GM12878 (cell line): Measurements from ENCODE around the gene NME7. TPM values are rescaled to one million over a fixed set of nuclear protein-coding genes. Genes with fewer than 3 reads are reported as not detected.
A peak's percentile ranks its signal among the peaks of the same experiment; 100 is the strongest.

Experiments used
- BRCA1 ChIP-seq: IDR thresholded peaks from 2 replicates; pipeline ENCODE4 v1.6.1; 2011; ENCODE audit warnings: low read depth, low read length, improper control_type of control experiment
- CREM ChIP-seq: IDR thresholded peaks from 2 replicates; pipeline ENCODE4 v1.6.1; 2014; ENCODE audit warnings: antibody characterized with exemption, low read depth
- KAT2A ChIP-seq: conservative IDR thresholded peaks from 2 replicates; pipeline ENCODE4 v1.6.1; 2011; ENCODE audit warnings: low read depth, low read length; ENCODE audit not compliant: control insufficient read depth
- MEF2A ChIP-seq: IDR thresholded peaks from 2 replicates; pipeline ENCODE4 v1.6.1; 2011; ENCODE audit warnings: low read depth, mild to moderate bottlenecking, low read length, moderate library complexity; ENCODE audit not compliant: insufficient read depth
- MYB ChIP-seq: fragments of 150-350 bp; IDR thresholded peaks from 2 replicates; pipeline ENCODE4 v1.6.1; 2014; ENCODE audit warnings: mild to moderate bottlenecking, low read depth, low read length, borderline replicate concordance
- NFIC ChIP-seq: IDR thresholded peaks from 2 replicates; pipeline ENCODE4 v1.6.1; 2012; ENCODE audit warnings: low read depth, mild to moderate bottlenecking, inconsistent platforms, low read length, moderate library complexity
- NFYA ChIP-seq: IDR thresholded peaks from 2 replicates; pipeline ENCODE4 v1.6.1; 2011; ENCODE audit warnings: low read depth, mild to moderate bottlenecking, low read length, improper control_type of control experiment, borderline replicate concordance
- NFYB ChIP-seq: IDR thresholded peaks from 2 replicates; pipeline ENCODE4 v1.6.1; 2011; ENCODE audit warnings: low read depth, mild to moderate bottlenecking, low read length, improper control_type of control experiment, moderate library complexity; ENCODE audit not compliant: insufficient read depth
- POLR2AphosphoS2 ChIP-seq: IDR thresholded peaks from 2 replicates; pipeline ENCODE4 v1.6.1; 2011; ENCODE audit warnings: low read depth, mild to moderate bottlenecking, low read length, improper control_type of control experiment, moderate library complexity
- POU2F2 ChIP-seq: IDR thresholded peaks from 3 replicates; pipeline ENCODE4 v1.6.1; 2011; ENCODE audit warnings: low read depth, mild to moderate bottlenecking, low read length, borderline replicate concordance
- RAD21 ChIP-seq: IDR thresholded peaks from 2 replicates; pipeline ENCODE4 v1.6.1; 2011; ENCODE audit warnings: mild to moderate bottlenecking, low read depth, low read length, moderate library complexity; ENCODE audit not compliant: insufficient read depth
- RB1 ChIP-seq: fragments of 450-650 bp; formaldehyde crosslinking; IDR thresholded peaks from 2 replicates; pipeline ENCODE4 v1.6.1; 2017; ENCODE audit warnings: mild to moderate bottlenecking, borderline replicate concordance
- RBBP5 ChIP-seq: fragments of 200-600 bp; sonication (generic); conservative IDR thresholded peaks from 2 replicates; pipeline ENCODE4 v1.6.1; 2016
- SPI1 ChIP-seq: IDR thresholded peaks from 2 replicates; pipeline ENCODE4 v1.6.1; 2011; ENCODE audit warnings: low read depth, mild to moderate bottlenecking, low read length, moderate library complexity, borderline replicate concordance; ENCODE audit not compliant: insufficient read depth
- TARDBP ChIP-seq: IDR thresholded peaks from 2 replicates; pipeline ENCODE4 v1.6.1; 2016; ENCODE audit warnings: borderline replicate concordance
- WRNIP1 ChIP-seq: IDR thresholded peaks from 2 replicates; pipeline ENCODE4 v1.6.1; 2011; ENCODE audit warnings: low read depth, low read length, improper control_type of control experiment, borderline replicate concordance
- ZBED1 ChIP-seq: IDR thresholded peaks from 2 replicates; pipeline ENCODE4 v1.6.1; 2016; ENCODE audit warnings: borderline replicate concordance
- ZNF384 ChIP-seq: IDR thresholded peaks from 2 replicates; pipeline ENCODE4 v1.6.1; 2012; ENCODE audit warnings: low read depth, mild to moderate bottlenecking, low read length, improper control_type of control experiment, borderline replicate concordance
- ZSCAN29 ChIP-seq: fragments of 450-650 bp; IDR thresholded peaks from 2 replicates; pipeline ENCODE4 v1.6.1; 2017; ENCODE audit warnings: mild to moderate bottlenecking, moderate library complexity
- ZZZ3 ChIP-seq: IDR thresholded peaks from 2 replicates; pipeline ENCODE4 v1.6.1; 2011; ENCODE audit warnings: low read depth; ENCODE audit not compliant: control insufficient read depth, insufficient read length
- polyA plus RNA-seq, 11 experiments: library from polyadenylated mRNA; depleted of rRNA in 4 of 11; unstranded in 6 of 11; stranded (reverse) in 5 of 11; fragments of >200 nt; fragmentation: Nextera tagmentation in 4 of 11; fragmentation: Illumina TruSeq in 1 of 11; extraction: Ambion mirVana in 4 of 11; extraction: Trizol in 1 of 11; gene quantifications; 1 replicate in 1 of 11; 2 replicates in 10 of 11; pipeline versions ENCODE4 v1.2.1 to v1.2.3, GENCODE V29; 2011 to 2016; ENCODE audit warnings: inconsistent platforms in 2 of 11, missing spikeins in 2 of 11, low read depth in 1 of 11
- total RNA-seq, 4 experiments: library from RNA; depleted of rRNA in 3 of 4; stranded (reverse); fragments of >200 nt in 3 of 4; fragmentation: Illumina TruSeq in 1 of 4; extraction: Trizol in 1 of 4; gene quantifications; 2 replicates each; pipeline versions ENCODE4 v1.2.1 to v1.2.3, GENCODE V29; 2013 to 2021
- TF ChIP-seq, protein P1 (sequence below), 3 experiments: IDR thresholded peaks in 2 of 3; conservative IDR thresholded peaks in 1 of 3; 2 replicates each; pipeline ENCODE4 v1.5.1; 2011; ENCODE audit warnings: low read depth in 3 of 3, low read length in 3 of 3, mild to moderate bottlenecking in 3 of 3, control low read depth in 2 of 3, moderate library complexity in 2 of 3, inconsistent platforms in 1 of 3, mixed read lengths in 1 of 3; ENCODE audit not compliant: control insufficient read depth in 2 of 3, insufficient read depth in 1 of 3; ENCODE audit errors: extremely low read depth in 1 of 3
- TF ChIP-seq, protein P2 (sequence below): fragments of 450-650 bp; IDR thresholded peaks from 2 replicates; pipeline ENCODE4 v1.6.1; 2017; ENCODE audit warnings: mild to moderate bottlenecking, moderate library complexity
- TF ChIP-seq, protein P3 (sequence below): IDR thresholded peaks from 2 replicates; pipeline ENCODE4 v1.6.1; 2011; ENCODE audit warnings: mild to moderate bottlenecking, low read depth, low read length, moderate library complexity; ENCODE audit not compliant: insufficient replicate concordance

The NME7 gene
- total and polyA plus RNA-seq, 10 of the 15 experiments (the other 5 are each of a cell fraction or from before 2014, with no cell fraction given), result 1.5 to 15.6 (median 7.2) TPM

DNA sequence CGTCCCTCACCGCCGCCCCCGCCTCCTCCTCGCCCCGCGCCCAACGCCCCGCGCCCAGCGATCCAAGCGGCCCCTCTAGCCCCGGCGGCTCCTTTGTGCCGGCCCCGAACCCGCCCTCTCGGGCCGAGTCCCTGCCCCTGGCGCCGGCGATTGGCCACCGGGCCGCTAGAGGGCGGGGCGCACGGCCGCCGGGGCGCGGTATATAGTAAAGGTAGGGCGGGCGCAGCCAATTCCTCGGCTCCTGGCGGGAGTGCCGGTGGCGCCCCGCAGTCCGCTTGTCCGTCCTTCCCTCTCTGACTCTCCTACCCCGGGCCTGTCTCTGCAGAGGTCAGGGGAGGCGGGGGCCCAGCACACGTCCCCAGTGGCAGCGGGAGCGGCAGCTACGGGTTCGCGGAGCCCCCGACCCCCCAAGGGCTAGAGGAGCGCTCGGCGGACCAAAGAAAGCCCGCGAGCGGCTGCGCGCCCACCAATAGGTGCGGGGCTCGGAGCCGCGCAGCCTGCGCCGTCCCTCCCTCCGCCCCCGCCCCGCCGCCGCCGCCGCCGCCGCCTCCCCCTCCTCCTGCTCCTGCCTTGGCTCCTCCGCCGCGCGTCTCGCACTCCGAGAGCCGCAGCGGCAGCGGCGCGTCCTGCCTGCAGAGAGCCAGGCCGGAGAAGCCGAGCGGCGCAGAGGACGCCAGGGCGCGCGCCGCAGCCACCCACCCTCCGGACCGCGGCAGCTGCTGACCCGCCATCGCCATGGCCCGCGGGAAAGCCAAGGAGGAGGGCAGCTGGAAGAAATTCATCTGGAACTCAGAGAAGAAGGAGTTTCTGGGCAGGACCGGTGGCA, 261.3 kb downstream of the NME7 start, which contains the start of gene ATP1B1 (continued):
- no peak for TF ChIP-seq KAT2A
- no peak for TF ChIP-seq MEF2A
- no peak for TF ChIP-seq WRNIP1
- no peak for TF ChIP-seq TARDBP
- TF ChIP-seq, protein P1, sequence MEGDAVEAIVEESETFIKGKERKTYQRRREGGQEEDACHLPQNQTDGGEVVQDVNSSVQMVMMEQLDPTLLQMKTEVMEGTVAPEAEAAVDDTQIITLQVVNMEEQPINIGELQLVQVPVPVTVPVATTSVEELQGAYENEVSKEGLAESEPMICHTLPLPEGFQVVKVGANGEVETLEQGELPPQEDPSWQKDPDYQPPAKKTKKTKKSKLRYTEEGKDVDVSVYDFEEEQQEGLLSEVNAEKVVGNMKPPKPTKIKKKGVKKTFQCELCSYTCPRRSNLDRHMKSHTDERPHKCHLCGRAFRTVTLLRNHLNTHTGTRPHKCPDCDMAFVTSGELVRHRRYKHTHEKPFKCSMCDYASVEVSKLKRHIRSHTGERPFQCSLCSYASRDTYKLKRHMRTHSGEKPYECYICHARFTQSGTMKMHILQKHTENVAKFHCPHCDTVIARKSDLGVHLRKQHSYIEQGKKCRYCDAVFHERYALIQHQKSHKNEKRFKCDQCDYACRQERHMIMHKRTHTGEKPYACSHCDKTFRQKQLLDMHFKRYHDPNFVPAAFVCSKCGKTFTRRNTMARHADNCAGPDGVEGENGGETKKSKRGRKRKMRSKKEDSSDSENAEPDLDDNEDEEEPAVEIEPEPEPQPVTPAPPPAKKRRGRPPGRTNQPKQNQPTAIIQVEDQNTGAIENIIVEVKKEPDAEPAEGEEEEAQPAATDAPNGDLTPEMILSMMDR (IDR thresholded peaks at IDR 0.05 in 2 of 3, conservative IDR thresholded peaks at IDR 0.05 in 1 of 3; ENCODE audit: control insufficient read depth in 2 of 3, extremely low read depth in 1 of 3, insufficient read depth in 1 of 3, low read depth in 3 of 3, low read length in 3 of 3), result peak in 2 of 3 experiments; percentile 21 to 36; a peak in 3 of 6 replicates
- no peak for TF ChIP-seq CREM
- no peak for TF ChIP-seq NFIC
- TF ChIP-seq RBBP5, result no peak
- TF ChIP-seq ZNF384, result no peak
- no peak for TF ChIP-seq ZZZ3
- TF ChIP-seq ZBED1, result no peak
- TF ChIP-seq RAD21, result no peak
- TF ChIP-seq, protein P2, sequence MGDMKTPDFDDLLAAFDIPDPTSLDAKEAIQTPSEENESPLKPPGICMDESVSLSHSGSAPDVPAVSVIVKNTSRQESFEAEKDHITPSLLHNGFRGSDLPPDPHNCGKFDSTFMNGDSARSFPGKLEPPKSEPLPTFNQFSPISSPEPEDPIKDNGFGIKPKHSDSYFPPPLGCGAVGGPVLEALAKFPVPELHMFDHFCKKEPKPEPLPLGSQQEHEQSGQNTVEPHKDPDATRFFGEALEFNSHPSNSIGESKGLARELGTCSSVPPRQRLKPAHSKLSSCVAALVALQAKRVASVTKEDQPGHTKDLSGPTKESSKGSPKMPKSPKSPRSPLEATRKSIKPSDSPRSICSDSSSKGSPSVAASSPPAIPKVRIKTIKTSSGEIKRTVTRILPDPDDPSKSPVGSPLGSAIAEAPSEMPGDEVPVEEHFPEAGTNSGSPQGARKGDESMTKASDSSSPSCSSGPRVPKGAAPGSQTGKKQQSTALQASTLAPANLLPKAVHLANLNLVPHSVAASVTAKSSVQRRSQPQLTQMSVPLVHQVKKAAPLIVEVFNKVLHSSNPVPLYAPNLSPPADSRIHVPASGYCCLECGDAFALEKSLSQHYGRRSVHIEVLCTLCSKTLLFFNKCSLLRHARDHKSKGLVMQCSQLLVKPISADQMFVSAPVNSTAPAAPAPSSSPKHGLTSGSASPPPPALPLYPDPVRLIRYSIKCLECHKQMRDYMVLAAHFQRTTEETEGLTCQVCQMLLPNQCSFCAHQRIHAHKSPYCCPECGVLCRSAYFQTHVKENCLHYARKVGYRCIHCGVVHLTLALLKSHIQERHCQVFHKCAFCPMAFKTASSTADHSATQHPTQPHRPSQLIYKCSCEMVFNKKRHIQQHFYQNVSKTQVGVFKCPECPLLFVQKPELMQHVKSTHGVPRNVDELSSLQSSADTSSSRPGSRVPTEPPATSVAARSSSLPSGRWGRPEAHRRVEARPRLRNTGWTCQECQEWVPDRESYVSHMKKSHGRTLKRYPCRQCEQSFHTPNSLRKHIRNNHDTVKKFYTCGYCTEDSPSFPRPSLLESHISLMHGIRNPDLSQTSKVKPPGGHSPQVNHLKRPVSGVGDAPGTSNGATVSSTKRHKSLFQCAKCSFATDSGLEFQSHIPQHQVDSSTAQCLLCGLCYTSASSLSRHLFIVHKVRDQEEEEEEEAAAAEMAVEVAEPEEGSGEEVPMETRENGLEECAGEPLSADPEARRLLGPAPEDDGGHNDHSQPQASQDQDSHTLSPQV, result no peak
- peak; percentile 74; the same call in 1 of the 2 replicates for TF ChIP-seq POLR2AphosphoS2
- no peak for TF ChIP-seq MYB
- TF ChIP-seq SPI1, result no peak
- TF ChIP-seq, protein P3, sequence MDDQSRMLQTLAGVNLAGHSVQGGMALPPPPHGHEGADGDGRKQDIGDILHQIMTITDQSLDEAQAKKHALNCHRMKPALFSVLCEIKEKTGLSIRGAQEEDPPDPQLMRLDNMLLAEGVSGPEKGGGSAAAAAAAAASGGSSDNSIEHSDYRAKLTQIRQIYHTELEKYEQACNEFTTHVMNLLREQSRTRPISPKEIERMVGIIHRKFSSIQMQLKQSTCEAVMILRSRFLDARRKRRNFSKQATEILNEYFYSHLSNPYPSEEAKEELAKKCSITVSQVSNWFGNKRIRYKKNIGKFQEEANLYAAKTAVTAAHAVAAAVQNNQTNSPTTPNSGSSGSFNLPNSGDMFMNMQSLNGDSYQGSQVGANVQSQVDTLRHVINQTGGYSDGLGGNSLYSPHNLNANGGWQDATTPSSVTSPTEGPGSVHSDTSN, result no peak
- no peak for TF ChIP-seq NFYA
- TF ChIP-seq BRCA1, result no peak
- TF ChIP-seq POU2F2, result 0 out of 3 replicates have a peak, but pooled peaks have one; percentile 11
- TF ChIP-seq NFYB, result peak; percentile 67; the same call in 1 of the 2 replicates
- TF ChIP-seq RB1, result no peak; the same call in 1 of the 2 replicates
- TF ChIP-seq ZSCAN29, result no peak
